CD4-positive, alpha-beta T cell treated with Interleukin-4 for 1 hour (primary cell): ENCODE results near the gene DIP2C.

Source experiments
- DNase-seq, 2 donors: peaks; one replicate each; pipeline ENCODE4 v3.0.0-alpha.2; 2020 to 2022

The DIP2C gene

DNA sequence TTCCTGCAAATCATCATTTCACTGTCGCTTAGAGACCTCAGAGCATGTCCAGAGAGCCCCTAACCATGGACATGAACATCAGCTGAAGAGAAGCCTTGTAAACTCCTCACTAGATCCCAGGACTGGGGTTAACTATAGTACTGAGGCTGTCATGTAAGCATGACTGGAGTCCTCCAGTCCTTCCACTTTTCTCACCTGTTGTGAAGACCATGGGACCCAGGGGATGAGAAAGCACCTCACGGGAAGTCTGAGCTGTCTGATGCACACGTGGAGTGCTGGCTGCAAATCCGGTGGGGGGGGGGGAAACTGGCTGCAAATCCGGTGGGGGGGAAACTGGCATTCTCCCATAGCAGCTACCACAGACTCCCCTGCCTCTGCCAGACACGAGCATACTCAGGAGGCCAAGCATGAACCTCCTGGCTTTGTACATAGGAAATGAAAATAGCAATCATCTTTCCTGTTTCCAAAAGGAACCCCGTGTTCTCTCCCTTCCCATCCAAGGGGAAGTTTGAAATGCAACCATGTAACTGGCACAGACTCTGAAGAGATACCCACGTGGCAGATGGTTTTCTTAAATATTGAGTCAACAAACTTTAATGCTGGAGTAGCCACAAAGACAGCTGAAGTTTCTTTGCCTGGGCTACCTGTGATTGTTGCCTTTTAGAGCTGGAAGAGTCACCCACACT lies 292.8 kb downstream of the DIP2C start:
- DNase-seq, result no peak

DNA sequence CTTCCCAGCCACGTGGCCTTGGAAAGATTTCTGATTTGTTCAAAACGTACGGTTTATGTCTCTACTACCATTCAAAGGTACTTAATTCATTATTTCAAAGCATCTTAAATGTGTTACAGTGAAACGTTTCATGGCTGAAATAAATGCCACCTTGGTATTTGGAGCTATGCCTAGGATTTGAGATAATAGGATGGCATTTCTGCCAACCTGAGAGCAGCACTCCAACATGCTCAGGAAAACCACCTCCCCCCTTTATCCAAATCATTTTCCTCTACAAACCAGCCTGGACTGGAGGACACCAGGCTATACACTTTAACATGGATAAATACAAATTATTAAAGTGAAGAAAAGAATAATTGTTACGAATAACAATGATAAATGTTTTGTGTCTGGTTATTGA lies 293.4 kb downstream of the DIP2C start:
- no peak for DNase-seq

DNA sequence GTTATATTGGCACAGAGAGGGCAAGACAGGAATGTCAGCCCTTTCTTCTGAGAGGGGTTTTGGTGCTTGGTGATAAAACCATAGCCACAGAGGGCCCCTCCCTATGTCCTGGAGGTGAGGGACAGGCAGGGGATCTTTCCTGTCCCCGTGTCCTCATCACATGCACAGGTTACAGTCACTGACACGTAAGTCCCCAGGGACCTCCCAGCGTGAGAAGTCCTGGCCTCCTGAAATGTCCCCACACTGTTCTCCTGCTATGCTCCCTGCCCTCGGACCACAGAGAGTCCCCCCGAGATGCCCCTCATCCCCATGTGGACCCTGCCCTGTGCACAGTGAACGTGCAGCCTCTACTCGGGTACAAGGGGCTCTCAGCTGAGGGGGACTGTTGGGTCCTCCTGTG lies 293.8 kb downstream of the DIP2C start:
- DNase-seq, result no peak

DNA sequence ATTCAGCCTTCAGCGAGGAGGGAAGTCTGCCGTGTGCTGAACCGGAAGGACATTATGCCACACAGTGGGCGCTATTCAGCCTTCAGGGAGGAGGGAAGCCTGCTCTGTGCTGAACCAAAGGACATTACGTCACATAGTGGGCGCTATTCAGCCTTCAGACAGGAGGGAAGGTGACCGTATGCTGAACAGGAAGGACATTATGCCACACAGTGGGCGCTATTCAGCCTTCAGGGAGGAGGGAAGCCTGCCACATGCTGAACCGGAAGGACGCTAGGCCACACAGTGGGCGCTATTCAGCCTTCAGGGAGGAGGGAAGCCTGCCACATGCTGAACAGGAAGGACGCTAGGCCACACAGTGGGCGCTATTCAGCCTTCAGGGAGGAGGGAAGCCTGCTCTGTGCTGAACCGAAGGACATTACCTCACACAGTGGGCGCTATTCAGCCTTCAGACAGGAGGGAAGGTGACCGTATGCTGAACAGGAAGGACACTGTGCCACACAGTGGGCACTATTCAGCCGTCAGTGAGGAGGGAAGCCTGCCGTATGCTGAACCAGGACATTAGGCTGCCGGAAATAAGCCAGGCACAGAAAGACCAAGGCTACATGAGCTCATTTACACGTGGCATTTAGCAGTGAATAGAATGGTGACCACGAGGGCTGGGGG lies 294.9 kb downstream of the DIP2C start:
- DNase-seq, result peak; percentile 15 to 18

DNA sequence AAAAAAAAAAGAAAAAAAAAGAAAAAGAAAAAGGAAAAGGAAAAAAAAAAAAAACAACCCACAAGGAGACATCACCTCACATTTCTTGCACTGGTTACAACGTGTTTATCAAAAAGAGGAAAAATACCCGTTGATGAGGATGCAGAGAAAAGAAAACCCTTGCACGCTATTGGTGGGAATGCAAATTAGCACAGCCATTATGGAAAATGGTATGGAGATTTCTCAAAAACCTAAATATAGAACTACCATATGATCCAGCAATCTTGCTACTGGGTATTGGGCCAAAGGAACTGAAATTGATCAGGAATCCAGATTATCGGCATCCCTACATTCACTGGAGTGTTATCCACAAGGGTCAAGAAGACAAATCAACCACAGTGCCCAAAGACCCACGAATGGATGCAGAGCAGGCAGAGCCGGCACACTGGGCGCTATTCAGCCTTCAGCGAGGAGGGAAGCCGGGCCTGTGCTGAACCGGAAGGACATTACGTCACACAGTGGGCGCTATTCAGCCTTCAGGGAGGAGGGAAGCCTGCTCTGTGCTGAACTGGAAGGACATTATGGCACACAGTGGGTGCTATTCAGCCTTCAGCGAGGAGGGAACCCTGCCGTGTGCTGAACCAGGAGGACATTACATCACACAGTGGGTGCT lies 295.6 kb downstream of the DIP2C start:
- DNase-seq, result no peak

DNA sequence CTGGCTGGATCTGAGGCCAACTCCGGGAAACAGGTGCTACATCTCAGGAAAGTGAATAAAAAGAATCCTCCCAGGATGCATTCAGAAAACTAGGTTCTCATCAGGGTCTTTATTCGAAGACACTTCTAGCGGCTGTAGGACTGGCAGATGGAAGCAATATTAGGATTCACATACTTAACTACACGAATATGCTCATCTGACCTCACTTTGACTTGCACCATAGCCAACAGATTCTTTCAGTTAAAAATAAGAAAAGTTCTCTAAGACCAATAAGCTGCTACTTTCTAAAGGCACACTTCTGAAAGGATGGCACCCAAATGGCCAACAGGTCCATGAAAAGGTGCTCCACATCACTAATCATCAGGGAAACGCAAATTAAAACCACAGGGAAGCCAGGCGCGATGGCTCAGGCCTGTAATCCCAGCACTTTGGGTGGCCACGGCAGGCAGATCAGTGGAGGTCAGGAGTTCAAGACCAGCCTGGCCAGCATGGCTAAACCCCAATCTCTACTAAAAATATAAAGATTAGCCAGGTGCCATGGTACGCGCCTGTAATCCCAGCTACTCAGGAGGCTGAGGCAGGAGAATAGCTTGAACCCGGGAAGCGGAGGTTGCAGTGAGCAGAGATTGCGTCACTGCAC lies 296.2 kb downstream of the DIP2C start:
- DNase-seq, result no peak

DNA sequence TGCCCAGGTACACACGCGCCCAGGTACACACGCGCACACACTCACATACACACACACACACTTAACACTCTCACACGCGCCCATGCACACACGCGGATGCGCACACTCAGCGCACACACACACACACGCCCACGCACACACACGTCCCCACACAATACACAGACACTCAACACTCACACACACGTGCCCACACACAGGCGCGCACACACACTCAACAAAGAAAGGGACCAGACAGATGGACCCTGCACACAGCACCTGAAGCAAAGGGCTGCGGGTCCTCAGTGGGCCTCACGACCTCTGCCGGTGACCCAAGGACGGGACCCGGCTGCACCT lies 296.8 kb downstream of the DIP2C start:
- no peak for DNase-seq

DNA sequence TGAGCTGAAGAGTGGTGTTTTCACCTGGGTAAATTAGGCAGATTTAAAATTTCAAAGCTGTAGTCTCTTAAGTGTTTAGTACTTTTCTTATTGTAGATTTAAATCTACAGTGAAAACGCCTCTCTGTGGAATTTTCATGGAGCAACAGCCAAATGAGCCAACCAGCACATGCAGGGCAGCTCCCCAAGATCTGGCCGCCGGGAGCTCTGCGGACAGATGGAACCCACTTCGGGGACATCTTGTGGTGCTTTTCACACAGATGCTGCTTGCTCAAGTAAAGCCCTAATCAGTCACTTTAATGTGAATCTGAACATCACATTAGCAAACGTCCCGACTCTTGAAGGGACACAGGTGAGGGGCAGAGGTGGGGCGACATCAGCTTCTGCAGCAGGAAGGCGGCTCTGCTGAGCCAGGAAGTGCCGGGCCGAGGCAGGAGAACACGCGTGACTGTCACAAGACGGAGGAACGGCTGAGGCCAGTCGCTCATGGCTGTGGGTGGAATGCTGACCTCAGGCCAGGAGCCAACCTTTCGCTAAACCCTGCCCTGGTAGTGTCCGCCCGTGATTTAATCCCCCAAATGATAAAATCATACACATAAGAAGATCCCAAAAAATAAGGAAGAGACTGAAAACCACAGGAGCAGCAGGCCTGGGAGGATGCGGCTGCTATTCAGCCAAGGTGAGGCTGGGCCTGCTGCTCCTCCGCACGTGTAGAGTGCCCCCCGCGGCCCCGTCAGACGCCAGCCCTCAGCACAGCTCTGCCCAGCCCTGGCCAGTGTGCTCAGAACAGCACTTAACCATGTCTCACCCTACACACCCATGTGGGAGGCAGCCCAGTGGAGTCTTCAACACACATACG lies 297.4 kb downstream of the DIP2C start:
- no peak for DNase-seq

DNA sequence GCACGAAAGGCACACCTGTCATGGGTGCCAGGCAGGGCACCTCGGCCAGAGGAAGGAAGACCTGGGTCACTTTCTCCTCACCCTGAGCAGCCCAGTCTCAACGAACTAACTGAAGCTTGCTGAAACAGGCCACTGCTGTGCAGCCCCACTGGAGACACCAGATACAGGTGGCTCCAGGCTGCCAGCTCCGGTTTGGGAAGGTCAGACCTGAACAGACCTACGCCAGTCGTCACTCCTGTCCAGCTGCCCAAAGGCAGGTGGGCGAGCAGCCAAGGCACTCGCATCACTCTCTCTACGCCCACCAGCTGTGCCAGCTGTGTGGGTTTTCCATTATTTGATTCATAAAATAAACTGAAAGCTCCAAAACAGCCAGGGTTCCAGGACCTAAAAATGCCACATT lies 298.2 kb downstream of the DIP2C start:
- DNase-seq, result no peak

DNA sequence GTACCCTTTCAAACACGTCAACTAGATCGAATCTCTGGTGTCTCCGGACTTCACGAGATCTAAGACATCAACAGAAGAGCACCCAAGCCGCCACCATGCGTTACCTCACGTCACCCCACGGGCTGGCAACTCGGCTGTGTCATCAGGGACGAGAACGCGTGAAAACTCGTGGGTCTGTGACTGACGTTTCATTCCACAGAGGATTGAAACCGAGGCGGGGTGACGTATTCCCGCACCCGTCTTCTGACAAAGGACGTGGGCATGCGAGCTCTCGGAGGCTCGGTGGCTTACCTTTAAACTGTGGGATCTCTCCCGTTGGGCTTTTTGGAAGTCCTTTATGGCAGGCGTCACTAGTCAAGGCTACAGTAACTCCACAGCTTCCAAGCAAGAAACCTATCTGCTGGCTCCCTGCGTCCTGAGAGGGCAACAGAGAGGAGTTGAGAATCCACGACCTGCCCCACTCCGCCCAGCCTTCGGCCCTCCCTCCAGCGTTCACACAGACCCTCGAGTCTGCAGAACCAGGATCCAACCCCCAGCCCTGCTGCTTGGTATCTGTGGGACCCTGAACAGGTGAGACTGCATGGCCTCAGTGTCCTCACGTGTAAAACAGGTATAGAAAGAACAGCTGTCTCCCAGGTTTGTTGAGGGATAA lies 298.9 kb downstream of the DIP2C start:
- DNase-seq, result no peak

DNA sequence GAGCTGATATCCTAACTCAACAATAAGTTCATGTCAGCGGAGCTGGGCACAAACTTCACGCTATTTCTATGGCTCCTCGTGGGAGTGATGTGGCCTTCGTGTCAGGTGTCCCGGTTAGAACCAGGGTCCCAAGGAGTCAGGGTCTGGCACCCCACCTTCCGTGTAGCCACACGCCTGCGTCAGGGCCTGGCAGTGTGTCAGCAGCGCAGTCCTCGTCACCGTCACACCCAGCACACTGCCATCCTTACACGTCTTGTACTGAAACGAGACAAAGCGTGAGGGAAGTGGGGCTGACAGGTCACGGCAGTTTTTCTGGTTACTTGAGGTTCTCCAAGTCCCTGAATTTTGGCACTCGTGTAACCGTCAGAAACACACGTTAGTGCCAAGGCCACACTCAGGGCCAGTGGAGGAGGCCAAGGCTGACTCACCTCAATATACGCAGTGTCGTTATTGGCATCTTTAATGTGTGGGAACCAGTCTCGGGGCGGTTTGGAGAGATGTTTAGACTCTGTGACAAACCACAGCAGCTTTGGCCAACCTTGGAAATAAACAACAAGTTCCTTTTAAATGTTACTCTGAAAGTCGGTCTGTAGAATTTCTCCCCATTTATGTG lies 299.5 kb downstream of the DIP2C start:
- DNase-seq, result no peak

DNA sequence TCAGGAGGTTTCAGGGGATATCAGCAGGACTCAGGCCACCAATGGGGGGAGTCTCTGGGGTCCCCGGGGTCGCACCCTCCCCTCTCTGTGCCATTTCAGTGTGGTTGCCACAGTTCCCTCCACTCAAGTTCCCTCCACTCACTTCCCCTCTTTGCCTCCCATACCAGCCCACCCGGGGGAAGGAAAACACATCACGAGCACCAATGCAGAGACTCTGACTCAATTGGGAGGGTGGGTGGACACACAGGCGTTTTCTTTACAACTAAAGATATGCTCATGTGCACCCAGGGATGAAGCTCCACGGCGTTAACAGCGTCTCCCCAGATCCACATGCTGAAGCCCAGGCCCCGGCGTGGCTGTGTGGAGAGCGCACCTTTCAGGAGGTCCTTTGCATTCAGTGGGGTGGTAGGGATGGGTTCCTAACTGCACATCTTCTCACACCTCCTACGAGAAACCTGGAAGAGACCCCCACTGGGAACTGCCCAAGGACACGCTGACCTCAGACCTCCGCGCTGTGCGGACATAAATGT lies 300.1 kb downstream of the DIP2C start:
- DNase-seq, result no peak

DNA sequence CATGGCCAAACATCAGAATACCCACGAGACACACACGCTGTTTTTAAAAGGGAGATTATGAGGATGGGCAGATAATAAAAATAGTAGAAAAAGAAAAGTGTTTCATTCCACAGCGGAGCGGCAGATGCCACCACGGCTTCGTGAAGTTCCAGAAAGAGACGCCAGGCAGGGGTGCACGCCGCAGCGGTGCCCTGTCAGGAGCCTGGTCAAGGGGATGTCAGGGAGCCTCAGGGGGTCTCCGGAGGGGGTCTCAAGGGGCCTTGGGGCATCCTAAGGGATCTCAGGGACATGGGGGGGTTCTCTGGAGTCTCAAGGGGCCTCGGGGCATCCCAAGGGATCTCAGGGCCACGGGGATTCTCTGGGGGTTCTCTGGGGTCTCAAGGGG lies 300.8 kb downstream of the DIP2C start:
- no peak for DNase-seq

DNA sequence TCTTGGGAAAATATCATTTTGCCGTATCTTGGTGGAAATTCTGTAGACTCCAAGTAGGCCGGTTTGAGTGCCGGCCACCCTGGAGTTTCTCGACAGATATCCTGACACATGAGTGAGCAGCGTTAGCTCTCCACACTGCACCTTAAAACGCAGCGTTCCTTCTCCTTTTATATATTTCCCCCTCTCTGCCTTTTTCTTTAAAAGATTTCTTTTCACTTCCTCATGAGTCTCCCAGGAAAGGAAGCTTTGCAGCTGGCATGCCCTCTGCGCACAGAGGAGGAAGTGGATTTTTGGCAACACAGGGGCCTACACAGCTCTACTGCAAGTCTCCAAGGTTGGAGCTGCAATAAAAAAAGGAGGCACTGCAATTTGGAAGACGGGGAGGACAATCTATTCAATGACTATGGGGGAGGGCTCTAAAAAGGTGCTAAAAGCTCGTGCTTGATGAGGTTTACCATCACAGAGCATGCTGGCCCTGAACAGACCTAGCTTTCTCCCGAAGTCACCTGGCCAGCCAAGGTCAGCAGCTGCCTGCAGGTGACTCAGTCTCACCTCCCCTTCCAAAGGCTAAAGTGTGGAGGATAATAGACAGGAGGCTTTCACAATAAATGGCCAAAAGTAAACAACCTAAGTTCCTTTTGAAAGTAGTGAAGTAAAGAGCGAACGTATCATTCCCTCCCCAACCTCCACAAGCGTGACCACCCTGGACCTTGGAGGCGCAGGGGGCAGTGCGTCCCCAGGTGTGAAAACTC lies 301.4 kb downstream of the DIP2C start:
- no peak for DNase-seq

DNA sequence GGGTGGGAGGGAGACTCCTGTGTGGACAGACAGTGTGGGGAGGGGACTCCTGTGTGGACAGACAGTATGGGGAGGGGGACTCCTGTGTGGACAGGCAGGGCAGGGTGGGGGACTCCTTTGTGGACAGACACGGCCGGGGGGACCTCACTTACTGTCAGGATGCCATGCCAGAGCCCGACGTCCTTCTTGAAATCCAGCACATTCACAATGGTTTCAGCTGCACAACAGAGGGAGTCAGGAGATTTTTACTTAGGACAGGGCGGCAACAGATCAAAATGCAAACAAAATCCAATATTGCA lies 301.9 kb downstream of the DIP2C start:
- no peak for DNase-seq

DNA sequence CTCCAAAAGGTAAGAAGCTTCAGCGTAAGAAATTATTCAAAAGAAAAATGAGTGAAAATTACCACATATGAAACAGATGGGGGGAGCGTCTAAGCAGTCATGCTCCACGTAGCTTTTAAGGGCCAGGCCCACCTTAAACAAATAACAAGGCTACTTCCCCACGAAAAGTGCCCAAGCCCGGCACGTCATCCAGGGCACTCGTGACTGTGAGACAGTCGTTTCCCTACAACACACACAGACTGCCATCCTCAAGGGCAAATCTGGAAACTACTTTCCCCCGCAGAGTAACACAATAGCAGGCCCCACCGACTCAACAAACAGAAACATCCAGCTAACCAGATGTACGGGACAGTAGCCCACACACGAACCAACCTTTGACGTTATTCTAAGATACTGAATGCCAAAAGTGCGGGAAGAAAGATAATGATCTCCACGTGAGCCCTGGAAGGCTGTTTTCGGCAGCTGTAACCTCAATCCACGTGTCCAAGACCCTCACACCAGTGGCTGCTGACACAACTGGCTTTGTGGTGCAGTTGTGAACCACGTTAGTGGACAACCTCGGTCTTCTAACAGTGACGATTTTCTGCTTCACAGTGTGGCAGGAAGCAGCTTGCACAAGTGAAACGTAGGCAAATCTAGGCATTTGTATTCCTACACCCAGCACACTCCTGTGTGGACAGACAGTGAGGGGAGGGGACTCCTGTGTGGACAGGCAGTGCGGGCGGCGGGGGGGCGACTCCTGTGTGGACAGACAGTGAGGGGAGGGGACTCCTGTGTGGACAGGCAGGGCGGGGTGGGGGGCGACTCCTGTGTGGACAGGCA lies 302.5 kb downstream of the DIP2C start:
- DNase-seq, result no peak

DNA sequence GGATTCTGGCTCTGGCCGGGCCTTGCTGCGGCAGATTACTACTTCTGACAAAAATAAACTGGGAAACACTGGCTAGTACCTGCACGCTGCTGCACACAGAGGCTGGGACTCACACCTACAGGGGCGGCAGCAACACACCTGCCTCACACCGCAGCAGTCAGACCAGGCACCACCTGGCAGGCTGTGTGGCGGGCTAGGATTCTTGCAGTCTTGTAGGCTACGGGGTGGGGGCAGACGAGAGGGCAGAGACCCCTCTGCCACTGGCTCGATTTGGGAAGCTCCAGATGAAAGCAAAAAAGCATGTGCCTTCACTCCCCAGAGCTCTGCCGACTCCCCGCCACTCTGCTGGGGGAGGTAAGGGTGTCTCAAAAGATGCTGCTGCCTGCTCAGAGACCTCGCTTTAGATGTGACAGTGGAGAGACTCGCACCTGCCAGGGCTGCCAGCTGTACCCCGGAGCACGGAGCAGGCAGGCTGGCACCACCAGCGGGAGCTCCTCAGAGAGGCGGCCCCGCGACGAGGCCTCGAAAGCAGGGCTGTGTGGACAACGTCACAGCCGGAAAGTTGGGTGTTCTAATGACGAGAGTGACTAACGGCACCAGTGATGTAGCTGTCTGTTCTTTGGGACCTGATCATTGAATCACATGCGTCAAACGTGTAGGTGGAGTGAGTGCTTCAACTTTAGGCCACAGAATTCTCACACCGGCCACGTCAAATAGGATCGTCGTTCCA lies 303.7 kb downstream of the DIP2C start:
- DNase-seq, result no peak

DNA sequence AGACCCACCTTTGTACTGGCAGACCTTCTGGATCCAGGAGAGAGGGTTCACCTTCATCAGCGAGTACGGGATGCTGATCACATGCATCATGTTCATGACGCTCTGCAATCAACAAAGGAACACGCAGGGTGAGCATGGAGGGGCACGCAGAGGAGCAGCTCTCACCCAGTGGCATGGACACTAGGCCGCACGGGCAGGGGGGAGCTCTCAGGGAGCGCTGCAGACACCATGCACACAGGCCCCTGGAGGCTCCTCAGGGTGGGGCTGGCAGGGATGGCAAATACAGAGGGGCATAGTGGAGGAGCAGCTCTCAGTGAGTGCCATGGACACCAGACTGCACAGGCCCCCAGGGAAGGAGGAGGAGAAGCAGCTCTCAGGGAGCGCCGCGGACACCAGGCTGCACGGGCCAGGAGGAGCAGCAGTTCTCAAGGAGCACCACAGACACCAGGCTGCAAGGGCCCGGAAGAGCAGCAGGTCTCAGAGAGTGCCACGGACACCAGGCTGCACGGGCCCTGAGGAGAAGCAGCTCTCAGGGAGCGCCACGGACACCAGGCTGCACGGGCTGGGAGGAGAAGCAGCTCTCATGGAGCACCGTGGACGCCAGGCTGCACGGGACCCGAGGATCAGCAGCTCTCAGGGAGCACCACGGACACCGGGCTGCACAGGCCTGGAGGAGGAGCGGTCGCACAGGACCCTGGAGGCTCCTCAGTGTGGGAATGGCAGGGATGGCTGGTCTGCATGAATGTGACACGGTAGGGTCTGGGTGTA lies 304.7 kb downstream of the DIP2C start:
- DNase-seq, result no peak

DNA sequence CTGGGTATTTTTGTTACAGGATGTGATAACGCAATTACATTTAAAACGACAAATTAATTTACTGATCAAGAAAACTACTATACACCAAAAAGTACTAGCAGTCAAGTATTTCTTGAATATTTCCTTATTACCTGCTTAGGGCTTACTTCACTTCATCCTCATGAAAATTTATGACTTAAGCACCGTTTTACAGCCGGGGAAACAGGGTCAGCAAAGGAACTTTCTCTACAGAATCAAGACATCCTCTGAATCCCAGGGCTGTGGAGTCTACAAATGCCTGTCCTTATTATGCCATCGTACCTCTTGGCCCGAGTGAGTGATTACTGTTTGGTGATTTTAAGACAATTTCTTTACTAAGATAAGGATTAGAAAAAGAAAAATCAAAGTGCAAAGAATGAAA lies 305.9 kb downstream of the DIP2C start:
- DNase-seq, result no peak
